Heart left ventricle (tissue), 16 donors: ENCODE data around the gene IL6R. TPM values are rescaled to one million over a fixed set of nuclear protein-coding genes. Genes with fewer than 3 reads are reported as not detected.

Experiments
- ATAC-seq, 4 donors: fragments of 200-7000 bp; cut with Tn5 transposase; one replicate each; pipeline ENCODE4 v1.9.1; 2020 to 2022; ENCODE audit warnings: moderate library complexity in 4 of 4, mild to moderate bottlenecking in 3 of 4, moderate number of reproducible peaks in 1 of 4
- DNase-seq, 5 donors: peaks; one replicate each; pipeline ENCODE4 v3.0.0-alpha.2; 2020
- H3K27ac ChIP-seq, 12 donors: fragments of 200-600 bp; sonication (generic) in 4 of 12; one replicate each; pipeline versions ENCODE4 v1.5.0 to v1.8.0; 2016 to 2022; ENCODE audit warnings: mild to moderate bottlenecking in 2 of 12
- H3K27me3 ChIP-seq, 9 donors: fragments of 200-600 bp; sonication (generic) in 2 of 9; one replicate each; pipeline versions ENCODE4 v1.5.1 to v1.8.0; 2016 to 2022; ENCODE audit warnings: mild to moderate bottlenecking in 3 of 9
- H3K36me3 ChIP-seq, 9 donors: fragments of 200-600 bp; sonication (generic) in 2 of 9; one replicate each; pipeline versions ENCODE4 v1.5.0 to v1.8.0; 2018 to 2022; ENCODE audit warnings: mild to moderate bottlenecking in 2 of 9
- H3K4me1 ChIP-seq, 12 donors: fragments of 200-600 bp; sonication (generic) in 4 of 12; one replicate each; pipeline versions ENCODE4 v1.5.0 to v1.8.0; 2016 to 2022; ENCODE audit warnings: mild to moderate bottlenecking in 3 of 12
- H3K4me3 ChIP-seq, 12 donors: fragments of 200-600 bp; sonication (generic) in 4 of 12; one replicate each; pipeline versions ENCODE4 v1.5.0 to v1.8.0; 2017 to 2022; ENCODE audit warnings: mild to moderate bottlenecking in 9 of 12, moderate library complexity in 4 of 12
- H3K9me3 ChIP-seq, 12 donors: fragments of 200-600 bp; sonication (generic) in 4 of 12; one replicate each; pipeline versions ENCODE4 v1.5.0 to v1.8.0; 2016 to 2022; ENCODE audit warnings: mild to moderate bottlenecking in 1 of 12
- POLR2A ChIP-seq, 2 donors: fragments of 450-650 bp; IDR thresholded peaks; one replicate each; pipeline ENCODE4 v1.6.1; 2017; ENCODE audit warnings: antibody characterized with exemption in 2 of 2, mild to moderate bottlenecking in 2 of 2, moderate library complexity in 2 of 2
- WGBS, 4 donors: extraction: QIAGEN DNeasy Blood & Tissue Kit in 2 of 4; methylation state at CpG; one replicate each; pipeline versions ENCODE4 v1.1.5 to v1.1.7; 2013 to 2018; 5-methylcytosine and 5-hydroxymethylcytosine counted together
- intact Hi-C, 10 donors: fragments of 100-400 bp; cut with DNase I; formaldehyde crosslinking; loops; one replicate each; pipeline versions ENCODE4 v1.11.1 to v1.14.2; 2022
- polyA plus RNA-seq, 2 donors: library from polyadenylated mRNA; stranded (reverse); fragments of 200-250 nt; gene quantifications; one replicate each; pipeline ENCODE4 v1.2.3, GENCODE V29; 2013
- total RNA-seq, 9 donors: library from RNA; depleted of rRNA in 2 of 9; stranded (reverse); fragments of >200 nt in 2 of 9; fragmentation: NEBNext Ultra II Directional in 3 of 9; extraction: Animal tissue kit (Norgen Biotek cat#: 25700) in 3 of 9; gene quantifications; one replicate each; pipeline versions ENCODE4 v1.1.0 to v1.2.4, GENCODE V29; 2016 to 2023
- TF ChIP-seq, protein P1 (sequence below), 12 donors: fragments of 200-600 bp; sonication (generic) in 4 of 12; IDR thresholded peaks; one replicate each; pipeline versions ENCODE4 v1.5.0 to v1.8.0; 2018 to 2022; ENCODE audit warnings: antibody characterized with exemption in 12 of 12, mild to moderate bottlenecking in 5 of 12
- donor health status: ischemic (EF 13 %, LVEDD 7.1; RV severe dilation, severe dysfunction).
- donor health status: healthy with polysubstance abuse.
- donor health status: DM: no; HTN: yes; CAD: no.
- donor health status: DM: no; HTN: no; CAD: no.
- donor health status: ischemic (EF 25% LVEDD 6.9; RV normal size, moderate dysfunction).
- donor health status: ischemic (EF 25% LVEDD 5.7; RV mildly dilated, moderate dysfunction).
- donor health status: healthy.
- donor health status: DM: yes; HTN: yes; CAD: no.
- donor health status: ischemic (EF 35%, LVEDD 5.7; RV mildly dilated, moderate dysfunction).
- donor health status: nonischemic (EF 11% LVEDD 7.7; RV severe dilation, severe dysfunction).
- donor health status: DM: yes; HTN: yes; CAD: no.
- donor health status: PGD.
- donor health status: ischemic (EF 29% LVEDD 5.4; RV normal size, mild dysfunction).
- donor health status: nonischemic (EF 23%, LVEDD 6.1; RV moderate dilation, normal function).

IL6R gene
- total and polyA plus RNA-seq, 11 donors, result 3.4 to 26.6 (median 10.6) TPM

DNA sequence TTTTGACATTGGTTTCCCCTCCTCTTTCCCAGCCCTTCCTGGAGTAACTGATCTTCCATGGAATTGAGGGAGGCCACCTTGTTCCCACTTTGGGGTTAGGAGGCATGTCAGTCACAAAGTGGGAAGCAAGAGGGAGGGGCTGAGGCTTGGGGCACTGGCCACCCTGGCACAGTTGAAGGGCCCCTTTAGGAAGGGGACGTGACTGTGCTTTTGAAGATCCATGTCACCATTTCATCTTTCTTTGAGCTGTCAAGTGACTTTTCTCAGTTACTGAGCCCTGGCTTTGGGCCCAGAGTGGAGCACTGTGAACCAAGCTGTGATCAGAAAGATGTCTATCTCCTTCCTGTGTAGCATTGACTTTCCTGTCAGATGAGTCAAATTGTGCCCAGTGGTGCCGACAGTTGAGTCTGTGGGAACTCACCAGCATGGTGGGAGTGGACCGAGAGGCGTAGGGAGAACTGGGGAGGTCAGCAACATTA lies 58.4 kb downstream of the IL6R start:
- DNase-seq (peak in 2 of 5 donors; percentile 33 to 39), ATAC-seq (peak in 3 of 4 donors; percentile 36 to 55 (median 38))
- Histone ChIP-seq H3K9me3 (no peaks in the 10 kb centered on the region), H3K4me1 (peaks cover 0 to 60% (median 7%) of the 10 kb centered on the region in 12 donors), H3K36me3 (peaks cover 0 to 42% (median 16%) of the 10 kb centered on the region in 9 donors), H3K27me3 (no peaks in the 10 kb centered on the region), H3K4me3 (no peak overlapping the region), H3K27ac (peak overlapping the region in 3 of 12 donors; percentile 43 to 91 (median 64))
- TF ChIP-seq, protein P1, sequence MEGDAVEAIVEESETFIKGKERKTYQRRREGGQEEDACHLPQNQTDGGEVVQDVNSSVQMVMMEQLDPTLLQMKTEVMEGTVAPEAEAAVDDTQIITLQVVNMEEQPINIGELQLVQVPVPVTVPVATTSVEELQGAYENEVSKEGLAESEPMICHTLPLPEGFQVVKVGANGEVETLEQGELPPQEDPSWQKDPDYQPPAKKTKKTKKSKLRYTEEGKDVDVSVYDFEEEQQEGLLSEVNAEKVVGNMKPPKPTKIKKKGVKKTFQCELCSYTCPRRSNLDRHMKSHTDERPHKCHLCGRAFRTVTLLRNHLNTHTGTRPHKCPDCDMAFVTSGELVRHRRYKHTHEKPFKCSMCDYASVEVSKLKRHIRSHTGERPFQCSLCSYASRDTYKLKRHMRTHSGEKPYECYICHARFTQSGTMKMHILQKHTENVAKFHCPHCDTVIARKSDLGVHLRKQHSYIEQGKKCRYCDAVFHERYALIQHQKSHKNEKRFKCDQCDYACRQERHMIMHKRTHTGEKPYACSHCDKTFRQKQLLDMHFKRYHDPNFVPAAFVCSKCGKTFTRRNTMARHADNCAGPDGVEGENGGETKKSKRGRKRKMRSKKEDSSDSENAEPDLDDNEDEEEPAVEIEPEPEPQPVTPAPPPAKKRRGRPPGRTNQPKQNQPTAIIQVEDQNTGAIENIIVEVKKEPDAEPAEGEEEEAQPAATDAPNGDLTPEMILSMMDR (IDR thresholded peaks at IDR 0.05), result no peak
- no peak for TF ChIP-seq POLR2A (IDR thresholded peaks at IDR 0.05)
- WGBS, 4 donors, result 45 to 69% (median 61%) methylated on average over 4 of the region's 4 CpGs
- intact Hi-C loops, result loop anchor here in 1 of 10 donors (10.0 kb wide), 1 partner anchor 59 kb away; the partner anchor contains the start of gene IL6R

DNA sequence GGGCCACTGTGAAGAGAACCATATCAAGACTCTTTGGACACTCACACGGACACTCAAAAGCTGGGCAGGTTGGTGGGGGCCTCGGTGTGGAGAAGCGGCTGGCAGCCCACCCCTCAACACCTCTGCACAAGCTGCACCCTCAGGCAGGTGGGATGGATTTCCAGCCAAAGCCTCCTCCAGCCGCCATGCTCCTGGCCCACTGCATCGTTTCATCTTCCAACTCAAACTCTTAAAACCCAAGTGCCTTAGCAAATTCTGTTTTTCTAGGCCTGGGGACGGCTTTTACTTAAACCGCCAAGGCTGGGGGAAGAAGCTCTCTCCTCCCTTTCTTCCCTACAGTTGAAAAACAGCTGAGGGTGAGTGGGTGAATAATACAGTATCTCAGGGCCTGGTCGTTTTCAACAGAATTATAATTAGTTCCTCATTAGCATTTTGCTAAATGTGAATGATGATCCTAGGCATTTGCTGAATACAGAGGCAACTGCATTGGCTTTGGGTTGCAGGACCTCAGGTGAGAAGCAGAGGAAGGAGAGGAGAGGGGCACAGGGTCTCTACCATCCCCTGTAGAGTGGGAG lies 60.6 kb downstream of the IL6R start:
- intact Hi-C loops, result loop anchor here in 1 of 10 donors (10.0 kb wide), 1 partner anchor 61 kb away; the partner anchor contains the start of gene IL6R
- 79 to 86% (median 82%) methylated on average over 6 to 8 of the region's 8 CpGs for WGBS, 4 donors
- TF ChIP-seq, protein P1 (IDR thresholded peaks at IDR 0.05), result no peak
- TF ChIP-seq POLR2A (IDR thresholded peaks at IDR 0.05), result no peak
- DNase-seq, result no peak
- Histone ChIP-seq H3K4me1 (peaks cover 0 to 60% (median 7%) of the 10 kb centered on the region in 12 donors), H3K36me3 (peaks cover 0 to 29% (median 22%) of the 10 kb centered on the region in 9 donors), H3K9me3 (no peaks in the 10 kb centered on the region), H3K27ac (peak overlapping the region in 1 of 12 donors; percentile 91), H3K27me3 (no peaks in the 10 kb centered on the region), H3K4me3 (no peak overlapping the region)
- ATAC-seq, result no peak

DNA sequence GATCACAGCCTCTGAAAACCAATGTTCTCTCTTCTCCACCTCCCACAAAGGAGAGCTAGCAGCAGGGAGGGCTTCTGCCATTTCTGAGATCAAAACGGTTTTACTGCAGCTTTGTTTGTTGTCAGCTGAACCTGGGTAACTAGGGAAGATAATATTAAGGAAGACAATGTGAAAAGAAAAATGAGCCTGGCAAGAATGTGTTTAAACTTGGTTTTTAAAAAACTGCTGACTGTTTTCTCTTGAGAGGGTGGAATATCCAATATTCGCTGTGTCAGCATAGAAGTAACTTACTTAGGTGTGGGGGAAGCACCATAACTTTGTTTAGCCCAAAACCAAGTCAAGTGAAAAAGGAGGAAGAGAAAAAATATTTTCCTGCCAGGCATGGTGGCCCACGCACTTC lies 61.1 kb downstream of the IL6R start:
- 84 to 87% (median 84%) methylated on average over 3 of the region's 3 CpGs for WGBS, 4 donors
- peaks cover 0 to 60% (median 7%) of the 10 kb centered on the region in 12 donors for H3K4me1 ChIP-seq
- no peak overlapping the region for H3K4me3 ChIP-seq
- ATAC-seq (no peak), DNase-seq (no peak)
- H3K27me3 ChIP-seq, result no peaks in the 10 kb centered on the region
- intact Hi-C loops, result loop anchor here in 1 of 10 donors (10.0 kb wide), 1 partner anchor 61 kb away; the partner anchor contains the start of gene IL6R
- H3K27ac ChIP-seq, result peak overlapping the region in 1 of 12 donors; percentile 91
- H3K36me3 ChIP-seq, result peaks cover 0 to 29% (median 22%) of the 10 kb centered on the region in 9 donors
- no peak for TF ChIP-seq POLR2A (IDR thresholded peaks at IDR 0.05)
- TF ChIP-seq, protein P1 (IDR thresholded peaks at IDR 0.05), result no peak
- H3K9me3 ChIP-seq, result no peaks in the 10 kb centered on the region

DNA sequence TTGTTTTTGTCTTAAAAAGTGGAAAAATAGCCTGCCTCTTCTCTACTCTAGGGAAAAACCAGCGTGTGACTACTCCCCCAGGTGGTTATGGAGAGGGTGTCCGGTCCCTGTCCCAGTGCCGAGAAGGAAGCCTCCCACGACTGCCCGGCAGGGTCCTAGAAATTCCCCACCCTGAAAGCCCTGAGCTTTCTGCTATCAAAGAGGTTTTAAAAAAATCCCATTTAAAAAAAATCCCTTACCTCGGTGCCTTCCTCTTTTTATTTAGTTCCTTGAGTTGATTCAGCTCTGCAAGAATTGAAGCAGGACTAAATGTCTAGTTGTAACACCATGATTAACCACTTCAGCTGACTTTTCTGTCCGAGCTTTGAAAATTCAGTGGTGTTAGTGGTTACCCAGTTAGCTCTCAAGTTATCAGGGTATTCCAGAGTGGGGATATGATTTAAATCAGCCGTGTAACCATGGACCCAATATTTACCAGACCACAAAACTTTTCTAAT lies 61.8 kb downstream of the IL6R start:
- H3K9me3 ChIP-seq, result no peaks in the 10 kb centered on the region
- H3K4me3 ChIP-seq, result no peak overlapping the region
- peaks cover 0 to 29% (median 21%) of the 10 kb centered on the region in 9 donors for H3K36me3 ChIP-seq
- intact Hi-C loops, result loop anchor here in 1 of 10 donors (10.0 kb wide), 1 partner anchor 62 kb away; the partner anchor contains the start of gene IL6R
- no peak for TF ChIP-seq POLR2A (IDR thresholded peaks at IDR 0.05)
- TF ChIP-seq, protein P1 (IDR thresholded peaks at IDR 0.05), result peak in 7 of 12 donors; percentile 9 to 46 (median 25)
- H3K27me3 ChIP-seq, result no peaks in the 10 kb centered on the region
- peak overlapping the region in 1 of 12 donors; percentile 91 for H3K27ac ChIP-seq
- 43 to 56% (median 51%) methylated on average over 8 of the region's 8 CpGs for WGBS, 4 donors
- peaks cover 0 to 55% (median 7%) of the 10 kb centered on the region in 12 donors for H3K4me1 ChIP-seq
- ATAC-seq (peak in 1 of 4 donors; percentile 44), DNase-seq (no peak)
